Subcutaneous abdominal adipose tissue (tissue), 5 donors: ENCODE results near the gene HAAO.

Source experiments
- H3K27ac ChIP-seq: one replicate; pipeline ENCODE4 v1.7.0; 2013; ENCODE audit warnings: low read depth, mild to moderate bottlenecking, inconsistent platforms, low read length, moderate library complexity
- H3K27me3 ChIP-seq, 5 donors: one replicate each; pipeline ENCODE4 v1.7.0; 2013; ENCODE audit warnings: low read length in 5 of 5, inconsistent platforms in 1 of 5; ENCODE audit not compliant: control insufficient read depth in 5 of 5, insufficient read depth in 4 of 5
- H3K36me3 ChIP-seq, 5 donors: one replicate each; pipeline ENCODE4 v1.7.0; 2013; ENCODE audit warnings: low read length in 5 of 5; ENCODE audit not compliant: control insufficient read depth in 5 of 5, insufficient read depth in 5 of 5
- H3K4me1 ChIP-seq, 5 donors: one replicate each; pipeline ENCODE4 v1.7.0; 2013; ENCODE audit warnings: low read length in 5 of 5, mild to moderate bottlenecking in 3 of 5, moderate library complexity in 1 of 5; ENCODE audit not compliant: control insufficient read depth in 5 of 5, insufficient read depth in 5 of 5
- H3K4me3 ChIP-seq, 5 donors: one replicate each; pipeline ENCODE4 v1.7.0; 2013; ENCODE audit warnings: low read length in 5 of 5, low read depth in 1 of 5
- H3K9ac ChIP-seq, 5 donors: one replicate each; pipeline ENCODE4 v1.7.0; 2013; ENCODE audit warnings: low read length in 5 of 5, mild to moderate bottlenecking in 4 of 5, moderate library complexity in 3 of 5
- H3K9me3 ChIP-seq, 5 donors: one replicate each; pipeline ENCODE4 v1.7.0; 2013; ENCODE audit warnings: low read length in 5 of 5; ENCODE audit not compliant: control insufficient read depth in 5 of 5
- donor health status: healthy.
- donor health status: healthy.
- donor health status: healthy.
- donor health status: healthy.
- donor health status: healthy.

HAAO gene

DNA sequence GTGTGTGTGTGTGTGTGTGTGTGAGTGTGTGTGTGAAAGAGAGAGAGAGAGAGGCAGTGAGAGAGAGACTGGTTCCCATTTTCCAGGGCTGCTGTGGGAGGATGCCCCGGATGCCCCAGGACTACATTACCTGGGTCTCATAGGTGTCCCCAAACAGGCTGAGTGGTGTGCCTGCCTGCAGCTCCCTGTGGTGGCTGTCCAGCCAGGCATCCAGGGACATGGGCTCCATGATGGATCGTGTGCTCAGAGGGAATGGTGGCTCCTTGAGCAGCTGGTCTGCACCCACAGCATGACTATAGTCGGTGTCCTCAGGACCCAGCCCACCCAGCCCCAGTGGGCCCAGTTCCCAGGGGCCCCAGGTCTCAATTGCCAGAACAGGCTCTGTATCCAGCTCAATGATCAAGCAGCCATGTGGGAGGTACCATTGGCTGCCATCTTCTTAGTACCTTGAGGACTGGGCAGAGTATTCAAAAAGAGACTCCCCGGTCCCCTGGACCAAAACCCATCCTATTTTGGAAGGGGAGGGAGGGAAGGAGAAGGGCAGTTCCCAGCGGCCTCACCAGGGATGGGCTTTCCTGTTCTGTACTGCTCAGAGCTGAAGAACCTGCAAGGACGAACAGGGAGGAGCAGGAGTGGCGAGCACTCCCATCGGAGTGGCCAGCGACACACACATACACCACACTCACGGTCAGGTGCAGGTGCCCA, 22.6 kb downstream of the HAAO start:
- no peak overlapping the region for H3K9ac ChIP-seq
- H3K36me3 ChIP-seq = peaks cover 0 to 12% (median 2%) of the 10 kb centered on the region in 5 donors
- H3K27ac ChIP-seq = no peak overlapping the region

DNA sequence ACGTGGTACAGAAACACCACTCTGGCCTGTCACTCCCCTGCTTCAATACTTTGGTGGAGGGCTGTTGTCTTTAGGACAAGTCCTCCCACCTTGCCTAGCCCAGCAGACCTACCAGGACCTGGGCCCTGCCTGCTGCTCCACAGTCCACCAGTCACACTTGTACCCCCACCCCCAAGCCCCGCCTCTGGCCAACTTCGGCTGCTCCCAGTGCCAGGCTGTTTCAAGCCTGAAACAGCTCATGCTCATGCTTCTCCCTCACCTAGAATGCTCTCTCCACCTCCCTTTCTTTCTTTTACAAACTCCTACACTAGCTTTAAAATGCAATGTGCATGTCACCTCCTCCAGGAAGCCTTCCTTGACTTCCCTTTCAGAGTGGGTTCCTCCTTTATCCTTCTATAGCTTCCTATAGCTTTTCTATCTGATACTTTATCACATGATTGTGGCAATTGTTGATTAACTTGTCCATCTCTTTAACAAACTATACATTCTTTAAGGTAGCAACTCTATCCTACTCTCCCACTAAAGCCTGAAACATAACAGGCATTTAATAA, 23.6 kb downstream of the HAAO start:
- H3K27me3 ChIP-seq = no peaks in the 10 kb centered on the region

More for the DNA sequence above, 22.6 kb downstream of the HAAO start:
- Histone ChIP-seq H3K4me1 (peaks cover 0 to 5% (median 0%) of the 10 kb centered on the region in 5 donors), H3K9me3 (no peaks in the 10 kb centered on the region), H3K27me3 (no peaks in the 10 kb centered on the region), H3K4me3 (no peak overlapping the region)

DNA sequence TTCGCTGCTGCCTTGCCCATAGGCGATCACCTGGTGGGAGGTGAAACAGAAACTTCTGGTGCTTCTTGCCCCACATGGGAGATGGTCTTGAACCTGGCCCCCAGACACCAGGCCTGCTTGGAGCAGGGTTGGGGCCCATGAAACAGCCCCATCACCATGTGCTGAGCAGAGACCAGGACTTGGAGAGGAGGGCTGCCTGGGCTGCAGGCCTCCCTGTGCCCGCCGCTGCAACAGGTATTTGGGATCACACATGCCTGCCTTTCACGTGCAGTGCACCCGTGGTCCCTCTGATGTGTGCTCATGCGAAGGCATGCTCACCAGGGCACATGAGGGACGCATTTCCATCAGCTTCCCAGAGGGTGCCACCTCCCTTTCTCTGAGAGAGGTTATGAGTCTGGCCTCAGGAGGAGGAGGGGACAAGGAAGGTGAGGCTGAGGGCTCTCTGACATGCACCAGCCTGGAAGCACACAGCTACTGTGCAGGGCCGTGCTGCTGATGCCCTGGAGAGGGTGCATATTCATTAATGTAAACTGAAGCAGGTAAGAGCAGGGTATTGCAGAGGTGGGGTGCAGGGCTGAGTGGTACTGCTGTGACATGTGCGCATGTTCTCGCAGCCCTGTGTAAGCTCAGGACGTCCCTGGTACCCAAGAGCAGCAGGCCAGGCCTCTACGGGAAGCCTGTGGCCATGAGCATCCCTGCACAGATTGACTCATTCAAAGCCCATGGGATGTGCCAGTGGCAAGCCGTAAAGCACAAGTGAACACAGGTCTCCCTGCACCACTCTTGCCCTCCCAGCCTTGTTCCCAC, 24.3 kb downstream of the HAAO start:
- Histone ChIP-seq H3K27me3 (no peaks in the 10 kb centered on the region), H3K4me1 (peaks cover 0 to 5% (median 0%) of the 10 kb centered on the region in 5 donors), H3K36me3 (peaks cover 0 to 18% (median 9%) of the 10 kb centered on the region in 5 donors), H3K9me3 (no peaks in the 10 kb centered on the region), H3K27ac (no peak overlapping the region), H3K9ac (no peak overlapping the region), H3K4me3 (no peak overlapping the region)

More for the DNA sequence above, 23.6 kb downstream of the HAAO start:
- Histone ChIP-seq H3K9ac (no peak overlapping the region), H3K4me3 (no peak overlapping the region), H3K4me1 (peaks cover 0 to 5% (median 0%) of the 10 kb centered on the region in 5 donors), H3K27ac (no peak overlapping the region), H3K9me3 (no peaks in the 10 kb centered on the region), H3K36me3 (peaks cover 0 to 12% (median 3%) of the 10 kb centered on the region in 5 donors)

DNA sequence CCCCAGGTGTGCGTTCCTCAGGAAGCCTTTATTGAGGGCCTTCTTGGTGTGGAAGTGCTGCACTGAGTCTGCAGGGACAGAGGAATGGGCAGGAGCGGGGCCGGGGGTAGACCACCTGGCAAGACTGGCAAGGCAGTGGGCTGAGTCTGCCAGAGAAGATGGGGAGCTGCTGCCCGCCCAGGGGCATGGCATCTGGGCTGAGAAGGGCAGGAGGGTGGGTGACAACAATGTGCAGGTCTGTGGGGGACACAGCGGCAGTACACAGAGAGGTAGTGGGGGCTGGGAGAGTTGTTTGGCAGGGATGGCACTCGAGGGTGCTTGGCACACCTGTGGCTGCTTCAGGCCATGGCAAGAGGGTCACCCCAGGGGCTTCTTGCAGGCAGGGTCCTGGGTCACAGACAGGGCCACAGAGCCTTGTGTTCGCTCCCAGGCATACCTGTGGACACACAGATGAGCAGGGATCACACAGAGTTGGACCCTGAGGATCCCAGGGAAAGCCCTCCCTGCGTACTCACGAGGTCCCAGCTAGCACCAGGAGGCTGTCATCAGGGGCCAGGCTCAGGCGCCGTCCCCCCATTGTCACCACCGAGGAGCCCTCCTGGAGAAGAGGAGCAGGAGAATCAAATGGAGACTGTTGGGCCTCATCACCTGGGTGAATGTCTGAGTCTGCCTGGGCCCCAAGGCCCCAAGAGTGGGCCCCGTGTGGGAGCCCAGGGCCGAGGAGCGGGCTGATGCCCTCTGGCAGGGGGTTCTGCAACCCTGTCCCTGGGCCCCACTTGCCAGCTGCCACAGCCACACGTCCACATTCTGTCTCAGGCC, 25.1 kb downstream of the HAAO start:
- Histone ChIP-seq H3K9me3 (no peaks in the 10 kb centered on the region), H3K27ac (no peak overlapping the region), H3K4me3 (no peak overlapping the region), H3K36me3 (peaks cover 0 to 24% (median 9%) of the 10 kb centered on the region in 5 donors), H3K27me3 (no peaks in the 10 kb centered on the region), H3K9ac (no peak overlapping the region), H3K4me1 (peaks cover 0 to 5% (median 0%) of the 10 kb centered on the region in 5 donors)

DNA sequence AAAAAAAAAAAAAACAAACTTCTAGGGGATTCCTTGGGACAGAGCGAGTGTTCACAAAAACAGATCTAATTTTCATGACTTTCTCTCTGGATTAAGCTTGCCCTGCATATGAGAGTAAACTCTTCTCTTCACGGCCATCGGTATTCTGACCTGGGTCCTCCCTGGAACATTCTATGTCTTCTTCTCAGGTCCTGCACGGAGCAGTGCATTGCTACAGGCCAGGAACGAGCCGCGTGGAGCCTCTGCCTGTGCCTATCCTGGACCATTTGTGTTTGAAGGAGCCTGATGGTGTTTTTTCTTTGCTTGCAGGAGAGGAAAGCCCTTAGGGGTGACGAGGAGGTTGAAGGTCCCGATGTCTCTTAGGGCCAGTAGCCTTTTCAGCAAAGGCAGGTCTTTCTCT, 26.7 kb downstream of the HAAO start:
- H3K36me3 ChIP-seq = peaks cover 0 to 24% (median 9%) of the 10 kb centered on the region in 5 donors
- no peak overlapping the region for H3K9ac ChIP-seq
- H3K4me3 ChIP-seq = no peak overlapping the region
- no peaks in the 10 kb centered on the region for H3K9me3 ChIP-seq
- no peak overlapping the region for H3K27ac ChIP-seq
- H3K4me1 ChIP-seq = peaks cover 0 to 3% (median 0%) of the 10 kb centered on the region in 5 donors
- H3K27me3 ChIP-seq = no peaks in the 10 kb centered on the region

DNA sequence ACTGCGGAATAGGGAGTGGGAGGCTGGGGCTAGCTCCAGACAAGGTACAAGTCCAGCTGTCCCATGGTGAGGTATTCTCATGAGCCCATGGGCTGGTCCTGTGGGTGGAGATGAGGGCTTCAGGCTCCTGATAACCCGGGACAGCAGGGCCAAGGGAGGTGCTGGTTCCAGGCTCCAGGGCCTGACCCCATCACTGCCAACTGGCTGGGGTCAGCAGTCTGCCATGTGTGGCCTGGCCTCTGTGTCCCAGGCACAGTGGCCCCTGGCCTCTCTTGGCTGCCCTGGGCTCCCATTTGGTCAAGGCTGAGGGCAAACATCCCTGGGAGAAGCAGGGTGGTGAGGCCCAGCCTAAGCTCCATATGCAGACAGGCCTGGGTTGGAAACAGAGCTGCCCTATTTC, 27.5 kb downstream of the HAAO start:
- Histone ChIP-seq H3K4me1 (no peaks in the 10 kb centered on the region), H3K9ac (no peak overlapping the region), H3K9me3 (no peaks in the 10 kb centered on the region), H3K27ac (no peak overlapping the region), H3K4me3 (no peak overlapping the region), H3K36me3 (peaks cover 0 to 26% (median 12%) of the 10 kb centered on the region in 5 donors), H3K27me3 (no peaks in the 10 kb centered on the region)

DNA sequence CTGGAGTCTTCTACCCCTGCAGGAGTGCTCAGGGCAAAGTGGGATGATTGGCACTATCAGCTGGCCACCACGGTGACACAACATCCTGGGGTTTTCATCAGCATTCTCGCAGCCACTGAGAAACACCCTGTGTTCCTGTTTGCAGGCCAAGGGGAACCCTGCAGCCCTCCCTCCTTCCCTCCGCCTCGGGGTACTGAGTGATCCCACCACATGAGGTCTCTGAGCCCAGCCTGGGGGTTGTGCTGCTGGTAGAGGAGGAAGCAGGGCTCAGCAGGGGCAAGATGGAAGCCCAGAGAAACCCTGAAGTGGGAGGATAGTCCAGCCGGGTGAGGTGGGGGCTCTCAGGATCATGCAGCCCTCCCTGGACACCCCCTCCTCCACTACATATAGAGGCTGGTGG, 28.3 kb downstream of the HAAO start, which contains the start of gene OXER1:
OXER1 (minus strand) TSS at position 40 of the 400 bp plus-strand sequence. CDS start 73 bp downstream, outside the sequence.
- H3K4me1 ChIP-seq = no peaks in the 10 kb centered on the region
- H3K27ac ChIP-seq = no peak within 1 kb of the TSS
- H3K4me3 ChIP-seq = no peak within 1 kb of the TSS
- no peak within 1 kb of the TSS for H3K9ac ChIP-seq
- peaks cover 0 to 26% (median 14%) of the 10 kb centered on the region in 5 donors for H3K36me3 ChIP-seq
- no peaks in the 10 kb centered on the region for H3K27me3 ChIP-seq
- no peaks in the 10 kb centered on the region for H3K9me3 ChIP-seq

DNA sequence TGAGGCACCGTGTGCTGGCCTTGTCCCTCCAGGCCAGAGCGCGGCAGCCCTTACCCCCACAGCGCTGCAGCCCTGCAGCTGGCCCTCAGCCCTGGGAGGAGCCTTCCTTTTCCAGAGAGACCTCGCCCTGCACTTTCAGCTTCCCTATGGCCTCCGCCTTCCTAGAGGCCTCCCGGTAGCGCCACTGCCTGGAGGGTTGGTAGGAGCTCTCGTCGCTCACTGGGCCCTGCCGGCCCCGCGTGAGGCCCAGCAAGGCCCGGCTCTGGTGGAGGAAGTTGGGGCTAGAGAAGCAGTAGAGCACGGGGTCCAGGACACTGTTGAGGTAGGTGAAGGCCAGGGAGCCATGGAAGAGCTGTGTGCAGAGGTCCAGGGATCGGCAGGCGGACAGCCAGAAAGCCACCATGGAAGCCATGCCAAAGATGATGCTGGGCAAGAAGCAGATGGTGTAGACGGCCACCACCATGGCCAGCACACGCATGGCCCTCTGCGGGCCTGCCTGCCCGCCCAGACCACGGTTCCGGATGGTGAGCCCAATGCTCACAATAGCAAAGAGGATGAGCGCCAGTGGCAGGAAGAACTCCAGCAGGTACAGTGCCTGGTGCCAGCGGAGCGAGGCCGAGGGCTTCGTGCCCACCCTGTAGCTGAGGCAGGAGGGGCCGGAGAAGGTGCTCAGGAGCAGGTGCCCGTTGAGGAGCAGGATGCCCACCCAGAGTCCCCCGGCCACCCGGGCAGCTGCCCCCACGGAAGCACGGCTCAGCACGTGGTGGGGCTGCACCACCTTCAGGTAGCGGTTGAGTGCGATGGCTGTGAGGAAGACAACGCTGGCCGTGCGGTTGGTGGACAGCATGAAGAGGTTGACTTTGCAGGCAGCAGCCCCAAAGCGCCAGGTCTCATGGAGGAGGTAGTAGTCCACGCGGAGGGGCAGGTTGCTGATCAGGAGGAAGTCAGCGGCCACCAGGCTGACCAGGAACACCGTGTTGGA, 29.3 kb downstream of the HAAO start:
- no peak overlapping the region for H3K9ac ChIP-seq
- H3K4me3 ChIP-seq = no peak overlapping the region
- H3K27me3 ChIP-seq = no peaks in the 10 kb centered on the region
- H3K27ac ChIP-seq = no peak overlapping the region
- no peaks in the 10 kb centered on the region for H3K9me3 ChIP-seq
- H3K4me1 ChIP-seq = peaks cover 0 to 1% (median 0%) of the 10 kb centered on the region in 5 donors
- H3K36me3 ChIP-seq = peaks cover 0 to 26% (median 13%) of the 10 kb centered on the region in 5 donors

DNA sequence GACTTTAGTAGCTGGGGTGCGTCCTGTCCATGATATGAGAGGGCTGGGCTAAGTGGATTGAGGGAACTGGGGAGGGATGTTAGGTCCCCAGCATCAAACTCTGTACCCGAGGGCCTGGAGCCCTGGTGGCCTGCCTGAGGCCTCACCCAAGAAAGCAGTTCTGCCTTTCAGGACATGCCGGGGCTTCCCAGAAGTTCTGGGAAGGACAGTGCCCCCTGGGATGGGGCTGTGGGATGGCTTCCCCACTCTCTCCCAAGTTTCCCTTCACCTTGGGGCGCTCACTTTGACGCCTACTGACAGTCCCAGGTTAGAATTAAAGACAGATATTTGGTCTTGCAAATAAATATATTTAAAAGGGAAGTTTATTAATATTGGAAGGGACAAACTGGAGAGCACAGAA, 30.2 kb downstream of the HAAO start:
- no peaks in the 10 kb centered on the region for H3K9me3 ChIP-seq
- H3K27ac ChIP-seq = no peak overlapping the region
- no peaks in the 10 kb centered on the region for H3K27me3 ChIP-seq
- H3K36me3 ChIP-seq = peaks cover 0 to 24% (median 12%) of the 10 kb centered on the region in 5 donors
- H3K4me1 ChIP-seq = peaks cover 0 to 9% (median 4%) of the 10 kb centered on the region in 5 donors
- no peak overlapping the region for H3K9ac ChIP-seq
- H3K4me3 ChIP-seq = no peak overlapping the region
